Measurements from ENCODE around the gene MRPL51. TPM values are rescaled to one million over a fixed set of nuclear protein-coding genes. Genes with fewer than 3 reads are reported as not detected.

The MRPL51 gene
- total and polyA plus RNA-seq, 2 of the 8 experiments (the other 6 are each of a cell fraction or from before 2014, with no cell fraction given) = 119 to 331 TPM

DNA sequence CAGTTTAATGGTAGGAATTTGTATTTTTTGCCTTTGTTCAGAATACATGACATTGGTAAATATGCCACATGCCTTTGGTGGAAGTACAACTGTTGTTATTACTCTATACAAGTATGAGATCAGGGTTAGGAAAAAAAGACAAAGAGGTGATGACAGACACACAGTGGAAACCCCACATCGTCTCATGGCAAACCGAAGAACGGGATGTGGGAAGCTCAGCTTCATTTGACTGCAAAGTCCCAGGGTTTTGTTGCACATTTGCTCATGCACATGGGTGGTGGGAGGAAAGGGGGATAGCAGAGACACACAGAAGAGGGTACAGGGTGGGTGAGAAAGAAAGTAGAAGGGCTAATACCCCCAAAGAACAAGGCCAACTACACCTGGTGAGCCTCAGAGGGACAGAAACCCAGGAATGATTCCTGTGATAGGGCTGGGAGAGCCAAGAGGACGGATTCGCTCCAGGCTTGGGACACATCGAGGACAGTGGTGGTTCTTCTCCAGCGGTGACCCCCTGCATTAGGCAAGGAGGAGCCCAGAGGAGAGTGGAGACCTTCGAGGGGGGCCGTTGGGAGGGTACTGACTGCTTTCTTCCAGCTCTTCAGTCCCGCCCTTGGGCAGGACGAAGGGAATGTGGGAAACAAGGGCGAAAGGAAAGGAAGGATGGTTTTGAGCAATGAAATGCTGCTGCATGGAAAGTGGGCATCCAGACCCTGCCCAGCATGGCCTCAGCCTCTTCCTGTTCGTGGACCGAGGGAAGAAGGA lies 30.6 kb downstream of the MRPL51 start:
- FAIRE-seq (no peak), DNase-seq (ENCODE audit: low read depth in 1 of 2, low spot score in 2 of 2) (no peak)
- CTCF ChIA-PET (ENCODE audit: partially characterized antibody) = interaction anchor here (0.8 to 10.5 kb wide), 11 partner anchors 9 to 135 kb away, joined by 3 to 202 read pairs (median 4); partner anchors contain the start of gene TAPBPL

More for the DNA sequence above, 30.6 kb downstream of the MRPL51 start:
- Histone ChIP-seq H3K4me3 (ENCODE audit: extremely low read depth in 1 of 4, insufficient read depth in 2 of 4, low read depth in 3 of 4, low read length in 4 of 4) (no peak overlapping the region), H2BK5ac (ENCODE audit: low read depth, low read length) (no peak overlapping the region; the same call in 1 of the 2 replicates), H3K27ac (ENCODE audit: low read depth, low read length) (no peak overlapping the region), H2BK120ac (replicated peaks; ENCODE audit: low read depth, low read length) (no peak overlapping the region), H3K9me3 (ENCODE audit: insufficient read depth in 2 of 2, low read depth in 1 of 2, low read length in 1 of 2) (no peaks in the 10 kb centered on the region), H4K91ac (replicated peaks; ENCODE audit: insufficient read length, low read length) (no peak overlapping the region), H2BK20ac (ENCODE audit: low read length) (no peak overlapping the region), H3K18ac (ENCODE audit: extremely low read depth, low read length) (no peak overlapping the region), H3K4ac (replicated peaks; ENCODE audit: insufficient read length, low read depth, low read length) (no peak overlapping the region), H3K4me1 (replicated peaks in 1 of 4; ENCODE audit: control insufficient read depth in 3 of 4, insufficient read depth in 4 of 4, low read length in 3 of 4) (no peaks in the 10 kb centered on the region), H4K20me1 (replicated peaks in 1 of 2; ENCODE audit: control insufficient read depth in 1 of 2, insufficient read depth in 2 of 2, low read length in 2 of 2) (peaks cover 0 to 4% of the 10 kb centered on the region in 2 experiments), H2AK5ac (ENCODE audit: low read depth, low read length) (no peak overlapping the region), H3K14ac (ENCODE audit: insufficient read length) (no peak overlapping the region), H3K23me2 (ENCODE audit: low read depth, low read length) (no peaks in the 10 kb centered on the region), H3K79me1 (ENCODE audit: low read depth, low read length) (no peaks in the 10 kb centered on the region), H2AFZ (ENCODE audit: low read length) (no peak overlapping the region), H3K23ac (ENCODE audit: insufficient read length) (no peak overlapping the region), H3K9ac (replicated peaks in 1 of 4; ENCODE audit: extremely low read depth in 1 of 4, low read depth in 3 of 4, low read length in 3 of 4) (no peak overlapping the region), H2BK15ac (ENCODE audit: low read length) (no peak overlapping the region), H3K56ac (replicated peaks; ENCODE audit: insufficient read length, low read depth, low read length) (no peak overlapping the region), H3K79me2 (ENCODE audit: control insufficient read depth in 1 of 2, insufficient read depth in 2 of 2, low read length in 2 of 2) (no peaks in the 10 kb centered on the region), H3K36me3 (ENCODE audit: control insufficient read depth in 2 of 4, insufficient read depth in 4 of 4, low read length in 3 of 4) (peaks cover 5 to 40% (median 26%) of the 10 kb centered on the region in 4 experiments), H4K5ac (ENCODE audit: insufficient read length, low read depth, low read length) (no peak overlapping the region), H2BK12ac (ENCODE audit: low read depth, low read length) (no peak overlapping the region), H3K4me2 (ENCODE audit: insufficient read depth in 1 of 2, low read depth in 2 of 2, low read length in 2 of 2) (no peak overlapping the region), H4K8ac (ENCODE audit: extremely low read depth, insufficient read depth, low read length) (no peak overlapping the region), H3K27me3 (replicated peaks in 1 of 4; ENCODE audit: control insufficient read depth in 3 of 4, extremely low read depth in 1 of 4, insufficient read depth in 3 of 4, low read length in 3 of 4) (no peaks in the 10 kb centered on the region)
- 86% methylated on average over 14 of the region's 14 CpGs; no CpG with 5 or more reads in 1 of the 2 experiments for WGBS, 2 experiments (ENCODE audit: extremely low coverage in 1 of 2, insufficient coverage in 1 of 2, insufficient read length in 1 of 2, insufficient replicate concordance in 2 of 2, low coverage in 1 of 2, low lambda C conversion rate in 2 of 2, missing lambda C conversion rate in 1 of 2)
- TF ChIP-seq RFX5 (IDR thresholded peaks at IDR 0.05; ENCODE audit: borderline replicate concordance, low read depth, low read length) = no peak
- POLR2A ChIA-PET (ENCODE audit: partially characterized antibody) = interaction anchor here (0.6 to 8.8 kb wide), 7 partner anchors 8 to 74 kb away, joined by 3 to 78 read pairs (median 4); partner anchors contain the start of genes TAPBPL and VAMP1

Data from H1 (cell line).